ENCODE results near the gene PLEKHG4B.

The PLEKHG4B gene

DNA sequence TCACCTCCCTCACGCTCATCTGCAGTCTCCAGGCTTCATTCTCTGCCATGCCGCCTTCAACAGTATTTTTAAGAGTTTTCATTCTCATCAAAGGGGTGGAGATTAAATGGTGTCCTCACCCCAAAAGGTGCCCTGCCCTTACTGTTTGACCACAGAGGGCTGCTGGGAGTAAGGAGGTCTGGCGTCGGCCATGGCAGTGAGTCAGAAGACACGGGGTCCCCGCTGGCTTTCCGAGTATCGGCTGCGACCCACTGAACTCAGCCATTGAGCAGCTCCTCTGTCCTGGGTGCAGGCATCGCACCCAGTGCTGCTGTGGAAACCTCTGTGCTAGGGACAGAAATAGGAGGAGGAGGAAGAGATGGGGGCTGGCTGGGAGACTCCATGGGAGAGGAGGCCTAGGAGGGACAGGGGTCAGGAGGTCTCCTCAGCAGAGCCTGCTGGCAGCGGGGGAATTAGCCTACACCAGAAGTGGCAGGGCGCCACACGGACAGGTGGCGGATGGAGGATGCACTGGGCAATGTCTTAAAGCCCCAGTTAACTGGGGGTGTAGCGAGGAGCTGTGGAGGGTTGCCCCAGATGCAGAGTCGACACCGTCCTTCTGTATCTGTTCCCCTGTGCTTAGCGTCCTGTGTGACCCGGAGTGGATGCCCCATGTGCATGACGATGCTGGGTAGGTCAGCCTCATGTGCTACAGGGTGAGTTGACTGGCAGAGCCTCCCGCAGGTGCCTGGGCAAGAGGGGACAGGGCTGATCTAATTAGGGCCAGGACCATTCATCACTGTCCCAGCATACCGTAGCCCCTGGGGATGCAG, 15.4 kb upstream of the PLEKHG4B start:
- no peak for DNase-seq

DNA sequence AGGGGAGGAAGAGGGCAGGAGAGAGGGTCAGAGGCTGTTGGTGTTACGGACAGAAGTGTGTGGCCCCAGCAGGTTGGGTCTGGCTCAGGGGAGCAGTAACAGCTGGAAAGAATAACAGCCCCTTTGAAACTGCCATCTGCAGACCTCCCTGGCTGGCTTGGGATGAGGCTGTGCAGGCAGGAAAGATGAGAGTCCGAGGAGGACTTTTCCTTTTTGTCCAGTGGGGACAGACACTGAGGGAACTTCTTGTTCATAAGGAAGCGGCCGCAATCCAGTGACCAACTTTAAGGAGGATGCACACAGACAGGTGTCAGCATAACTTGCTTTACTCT, 14.8 kb upstream of the PLEKHG4B start:
- DNase-seq, result no peak

DNA sequence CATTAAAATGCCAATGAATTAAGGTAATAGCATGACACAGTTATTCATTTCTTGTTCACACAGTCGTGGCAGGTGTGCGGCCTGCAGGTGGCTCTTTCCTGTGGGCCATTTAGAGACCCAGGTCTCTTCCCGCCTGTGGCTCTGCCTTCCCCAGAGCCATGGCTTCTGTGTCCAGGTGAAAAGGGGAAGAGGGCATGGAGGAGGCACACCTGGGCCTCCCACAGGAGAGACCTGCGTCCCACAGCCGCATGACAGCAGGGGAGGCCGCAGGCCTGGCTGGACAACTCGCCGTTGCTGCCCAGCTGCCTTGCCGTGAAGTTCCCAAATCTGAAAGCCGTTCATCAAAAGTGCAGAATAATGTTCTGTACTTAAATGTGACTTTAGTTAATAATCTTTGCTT, 14.4 kb upstream of the PLEKHG4B start:
- DNase-seq, result no peak

DNA sequence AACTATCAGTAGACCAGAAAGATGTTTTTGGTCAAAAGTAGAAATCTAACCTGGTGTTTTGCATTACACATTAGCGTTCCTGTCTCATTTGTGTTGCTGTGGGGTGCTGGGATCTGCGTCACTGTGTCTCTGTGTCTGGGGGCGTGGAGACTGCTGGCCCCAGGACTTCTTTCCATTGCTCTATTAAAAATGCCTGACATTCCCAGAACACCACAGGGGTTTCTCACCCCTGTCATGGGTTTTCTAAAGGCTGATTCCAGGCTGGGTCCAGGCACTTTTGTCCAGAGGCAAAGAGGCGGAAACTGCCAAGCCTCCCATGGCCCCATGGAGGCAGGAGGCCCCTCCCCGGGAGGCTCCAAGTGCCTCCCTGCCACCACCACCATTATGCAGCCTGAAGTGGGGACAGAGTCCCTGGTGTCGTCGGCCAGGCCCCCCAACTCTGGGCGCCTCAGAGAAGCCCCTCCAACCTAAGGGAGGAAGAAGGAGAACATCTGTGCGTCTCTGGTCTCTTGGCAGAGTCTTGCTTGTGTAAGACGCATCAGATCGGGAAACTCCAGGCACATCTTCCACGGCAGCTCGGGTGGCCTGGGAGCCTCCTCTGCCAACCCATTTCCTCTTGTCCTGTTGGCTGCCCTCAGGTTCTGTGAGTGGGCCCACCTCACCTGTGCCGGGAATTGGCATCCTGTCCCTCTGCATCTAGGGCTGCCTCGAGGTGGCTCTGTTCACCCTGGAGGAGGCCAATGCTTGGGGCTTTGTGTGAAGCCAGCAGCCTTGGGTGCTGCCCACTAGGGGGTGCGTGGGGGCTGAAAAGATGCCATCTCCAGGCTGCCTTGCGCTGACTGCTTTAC, 13.8 kb upstream of the PLEKHG4B start:
- no peak for DNase-seq

DNA sequence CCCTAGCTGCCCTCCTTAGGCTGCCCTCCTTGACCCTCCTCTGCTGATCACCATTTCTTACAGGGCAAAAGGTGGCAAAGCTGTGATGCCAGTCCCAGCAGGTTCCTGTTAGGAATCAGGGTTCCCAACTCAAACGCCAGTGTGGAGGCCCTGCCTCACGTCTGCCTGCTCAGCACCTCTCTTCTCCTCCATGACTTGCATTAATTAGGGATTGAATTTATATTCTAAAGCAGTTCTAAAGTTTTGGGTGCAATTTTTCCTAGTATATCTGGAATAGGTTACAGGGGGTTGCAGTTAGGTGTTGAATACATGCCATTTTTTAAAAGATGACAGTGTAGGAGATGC, 13.2 kb upstream of the PLEKHG4B start:
- no peak for DNase-seq

DNA sequence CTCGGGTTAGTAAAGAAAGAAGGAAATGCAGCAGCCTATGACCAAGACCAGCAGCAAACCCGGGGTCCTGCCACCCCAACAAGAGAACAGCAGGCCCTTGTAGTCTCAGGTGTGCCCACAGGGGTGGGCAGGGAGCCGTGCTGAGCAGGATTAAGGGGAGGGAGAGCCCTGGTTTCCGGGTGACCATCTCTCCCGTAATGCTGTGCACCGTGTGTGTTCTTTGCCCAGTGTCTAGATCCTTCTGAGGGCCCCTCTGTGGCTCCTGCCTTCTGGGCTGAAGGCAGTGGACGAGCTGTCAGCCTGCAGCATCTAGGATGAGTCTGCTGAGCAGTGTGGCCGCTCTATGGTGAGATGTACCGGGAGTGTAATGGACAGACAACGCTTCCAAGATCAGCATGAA, 12.7 kb upstream of the PLEKHG4B start:
- no peak for DNase-seq

DNA sequence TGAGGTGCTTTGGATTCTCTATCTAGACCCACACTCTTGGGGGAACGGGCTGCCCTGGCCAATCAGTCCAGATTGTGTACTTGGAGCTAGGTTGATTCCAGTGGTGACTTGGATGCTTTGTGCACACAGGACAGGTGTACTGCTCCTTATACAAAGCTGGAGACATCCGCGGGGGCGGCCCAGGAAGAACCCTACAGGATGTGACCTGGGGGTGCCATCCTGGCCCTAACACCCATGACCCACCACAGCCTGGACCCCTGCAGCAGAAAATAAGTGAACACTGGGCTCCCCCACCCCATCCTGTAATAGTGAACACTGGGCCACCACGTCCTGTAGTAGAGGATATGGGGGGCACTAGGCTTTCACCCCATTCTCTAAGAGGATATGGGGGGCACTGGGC, 12.1 kb upstream of the PLEKHG4B start:
- DNase-seq, result no peak

DNA sequence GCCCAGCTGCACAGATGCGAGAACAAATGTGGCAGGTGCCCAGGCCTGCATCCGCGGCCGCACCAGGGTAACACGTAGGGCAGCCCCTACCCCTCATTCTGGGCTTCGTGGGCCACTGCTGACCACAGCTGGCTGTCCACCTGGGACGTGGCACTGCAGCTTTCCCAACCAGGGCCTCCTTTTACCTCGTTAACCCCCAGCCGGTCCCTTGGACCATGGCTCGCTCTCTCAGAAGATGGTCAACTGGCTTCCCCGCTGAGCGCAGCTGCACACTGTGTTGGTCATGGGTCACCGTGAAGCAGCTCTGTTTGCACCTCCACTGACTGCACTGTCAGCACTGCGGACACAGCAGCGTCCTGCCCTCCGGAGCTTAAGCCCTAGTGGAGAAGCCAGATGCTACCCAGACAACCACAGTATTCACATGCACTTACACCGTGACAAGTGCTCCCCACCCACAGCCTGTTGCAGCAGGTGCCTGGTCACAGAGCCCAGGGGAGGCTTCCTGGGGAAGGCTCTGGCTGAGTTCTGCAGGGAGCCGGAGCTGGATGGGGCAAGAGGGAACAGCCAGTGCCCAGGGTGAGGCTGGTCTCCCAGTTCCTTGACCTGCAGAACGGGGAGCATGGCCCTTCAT, 10.5 kb upstream of the PLEKHG4B start:
- DNase-seq, result peak; percentile 23 to 62

DNA sequence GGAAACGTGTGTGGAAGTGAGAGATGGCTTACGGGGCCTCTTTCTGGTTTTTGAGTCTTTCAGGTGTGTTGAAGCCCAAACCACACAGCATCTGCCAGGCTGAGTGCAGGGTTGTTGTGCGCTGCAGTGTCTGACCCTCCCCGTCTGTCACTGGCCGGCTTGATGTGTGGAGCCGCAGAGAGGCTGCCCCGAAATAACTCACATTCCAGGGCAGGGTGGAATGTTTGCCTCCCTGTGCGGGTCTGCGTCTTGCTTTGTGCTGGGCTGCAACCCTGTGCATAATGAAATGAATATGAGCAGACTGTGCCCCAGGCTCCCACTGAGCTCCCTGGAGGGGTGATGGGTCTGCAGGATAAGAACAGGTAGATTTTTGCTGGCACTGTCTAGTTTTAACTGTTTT, 9.9 kb upstream of the PLEKHG4B start:
- DNase-seq, result no peak

DNA sequence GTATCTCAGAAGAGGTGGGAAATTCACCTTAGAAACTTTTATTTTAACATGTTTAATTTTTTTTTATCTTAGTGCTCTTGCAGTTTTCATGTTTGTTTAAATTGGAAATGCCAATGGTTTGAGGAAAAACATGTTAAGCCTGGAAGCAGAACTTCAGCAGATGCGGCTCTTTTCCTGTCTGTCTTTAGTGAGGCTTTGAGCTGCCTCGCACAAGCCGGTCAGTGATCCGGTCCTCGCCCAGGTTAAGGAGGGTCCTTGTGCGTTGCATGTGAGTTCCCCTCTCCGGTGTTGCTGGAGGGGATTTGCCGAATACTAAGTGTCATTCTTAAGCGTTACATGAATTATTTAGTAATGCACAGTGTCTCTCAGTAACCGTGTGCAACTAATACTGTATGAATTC, 9.4 kb upstream of the PLEKHG4B start:
- no peak for DNase-seq

DNA sequence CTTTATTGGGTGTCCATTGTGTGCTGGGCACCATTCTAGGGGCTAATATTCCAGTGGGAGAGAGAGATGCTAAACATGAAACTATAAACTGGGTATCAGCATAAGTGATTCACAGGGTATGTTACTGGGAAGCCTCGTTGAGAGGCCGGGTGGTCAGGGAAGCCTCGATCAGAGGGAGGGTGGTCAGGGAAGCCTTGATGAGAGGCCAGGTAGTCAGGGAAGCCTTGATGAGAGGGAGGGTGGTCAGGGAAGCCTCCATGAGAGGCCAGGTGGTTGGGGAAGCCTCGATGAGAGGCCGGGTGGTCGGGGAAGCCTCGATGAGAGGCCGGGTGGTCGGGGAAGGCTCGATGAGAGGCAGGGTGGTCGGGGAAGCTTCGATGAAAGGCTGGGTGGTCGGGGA, 8.9 kb upstream of the PLEKHG4B start:
- DNase-seq, result no peak

DNA sequence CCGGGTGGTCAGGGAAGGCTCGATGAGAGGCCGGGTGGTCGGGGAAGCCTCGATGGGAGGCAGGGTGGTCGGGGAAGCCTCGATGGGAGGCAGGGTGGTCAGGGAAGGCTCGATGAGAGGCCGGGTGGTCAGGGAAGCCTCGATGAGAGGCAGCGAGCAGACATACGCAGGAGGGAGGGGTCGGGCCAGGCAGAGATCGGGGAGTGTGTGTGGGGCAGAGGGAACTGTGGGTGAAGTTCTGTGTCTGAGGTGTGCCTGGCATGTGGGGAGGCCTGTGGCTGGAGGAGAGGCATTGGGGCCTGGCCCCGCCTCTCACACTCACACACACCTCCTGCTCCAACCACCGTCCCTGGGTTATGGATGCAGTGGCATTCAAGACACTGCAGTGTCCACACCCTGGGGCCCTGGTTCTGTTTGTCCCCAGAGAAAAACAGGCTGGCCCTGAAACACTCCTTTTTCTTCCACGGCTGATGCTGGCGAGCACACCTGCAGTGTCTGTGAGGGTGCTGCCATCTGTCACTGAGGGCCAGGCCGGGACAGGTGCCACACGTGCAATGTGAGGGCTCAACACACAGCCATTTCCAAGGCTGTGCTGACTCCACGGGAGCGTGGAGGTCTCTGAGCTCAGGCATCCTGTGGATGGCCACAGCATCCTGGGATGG, 6.5 kb upstream of the PLEKHG4B start:
- no peak for DNase-seq

DNA sequence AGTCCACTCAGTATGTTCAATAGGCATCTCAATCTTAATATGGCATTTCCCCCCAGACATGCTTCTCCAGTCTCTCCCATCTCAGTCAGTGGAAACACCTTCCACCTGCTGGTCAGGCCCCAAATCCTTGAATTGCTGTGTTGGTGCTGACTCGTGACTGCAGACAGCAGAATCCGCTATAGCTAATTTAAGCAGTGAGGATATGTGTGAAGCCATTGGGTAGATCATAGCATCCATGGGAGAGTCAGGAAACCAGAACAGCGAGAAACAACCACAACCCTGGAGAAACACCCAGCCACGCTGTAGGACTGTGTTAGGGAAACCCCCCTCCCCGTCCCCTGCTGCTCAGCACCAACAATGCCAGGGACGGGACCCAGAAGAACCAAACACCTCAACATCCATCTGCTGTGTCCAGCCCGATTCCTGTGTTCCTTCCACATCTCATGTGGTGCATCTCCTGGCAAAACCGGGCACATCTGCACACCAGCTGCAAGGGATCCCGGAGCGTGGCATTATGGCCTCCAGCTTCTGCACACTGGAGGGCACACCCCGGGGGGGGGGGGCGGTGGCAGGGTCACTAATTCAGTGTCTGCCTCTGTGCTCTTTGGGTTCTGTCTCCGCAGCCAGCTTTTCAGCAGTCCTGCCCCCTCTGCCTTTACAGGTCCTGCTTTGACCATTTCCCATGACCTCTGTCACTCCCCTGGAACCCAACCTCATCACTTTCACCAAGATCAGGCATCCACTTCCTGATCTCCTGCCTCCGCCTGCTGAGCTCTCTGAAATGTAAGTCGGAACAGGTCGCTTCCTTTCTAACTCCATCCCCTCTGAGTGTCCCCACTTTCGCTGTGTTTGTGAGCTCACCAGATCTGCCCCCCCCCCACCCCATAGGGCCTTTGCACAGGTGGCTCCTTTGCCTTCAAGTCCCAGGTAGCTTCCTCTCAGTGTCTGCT, 2.4 kb upstream of the PLEKHG4B start:
- no peak for DNase-seq

DNA sequence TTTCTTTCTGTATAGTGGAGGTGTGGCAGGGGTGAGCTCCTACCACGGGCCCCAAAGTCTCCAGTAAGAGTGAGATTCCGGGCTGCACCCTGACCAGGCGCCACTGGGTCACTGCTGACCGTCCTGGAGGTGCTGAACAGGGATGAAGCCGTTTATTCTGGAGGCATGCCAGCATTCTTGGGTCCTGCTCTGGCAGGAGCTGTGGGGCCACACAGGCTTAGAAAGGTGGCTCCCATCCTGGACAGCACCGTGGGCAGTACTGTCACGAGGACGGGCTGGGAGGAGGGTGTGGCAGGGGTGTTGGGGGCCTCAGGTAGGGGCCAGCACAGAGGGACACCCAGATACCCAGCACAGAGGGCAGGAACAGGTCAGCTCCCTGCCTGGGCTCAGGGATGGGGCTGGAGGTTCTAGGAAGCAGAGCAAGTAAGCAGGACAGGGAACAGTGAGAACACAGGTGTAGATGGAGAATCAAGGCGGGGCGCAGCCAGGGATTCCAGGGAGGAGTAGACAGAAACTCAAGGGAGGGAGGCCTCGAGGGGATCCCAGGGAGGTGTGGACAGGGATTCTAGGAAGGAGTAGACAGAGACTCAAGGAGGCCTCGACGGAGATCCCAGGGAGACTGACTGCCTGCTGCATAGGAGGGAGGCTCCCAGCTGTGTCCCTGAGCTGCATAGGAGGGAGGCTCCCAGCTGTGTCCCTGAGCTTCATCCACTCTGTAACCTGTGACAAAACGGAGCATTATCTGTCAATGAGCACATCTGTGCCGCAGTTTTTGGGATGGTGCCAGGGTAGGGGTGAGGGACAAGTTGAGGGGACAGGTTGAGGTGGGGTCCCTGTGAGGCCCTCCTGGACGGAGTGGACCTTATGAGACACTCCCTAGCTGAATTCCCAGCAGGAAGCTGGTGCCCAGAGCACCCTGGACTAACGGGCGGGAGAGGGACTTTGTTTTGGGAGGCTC, 1.1 kb upstream of the PLEKHG4B start:
- DNase-seq, result peak in 1 of 2 experiments; percentile 65

DNA sequence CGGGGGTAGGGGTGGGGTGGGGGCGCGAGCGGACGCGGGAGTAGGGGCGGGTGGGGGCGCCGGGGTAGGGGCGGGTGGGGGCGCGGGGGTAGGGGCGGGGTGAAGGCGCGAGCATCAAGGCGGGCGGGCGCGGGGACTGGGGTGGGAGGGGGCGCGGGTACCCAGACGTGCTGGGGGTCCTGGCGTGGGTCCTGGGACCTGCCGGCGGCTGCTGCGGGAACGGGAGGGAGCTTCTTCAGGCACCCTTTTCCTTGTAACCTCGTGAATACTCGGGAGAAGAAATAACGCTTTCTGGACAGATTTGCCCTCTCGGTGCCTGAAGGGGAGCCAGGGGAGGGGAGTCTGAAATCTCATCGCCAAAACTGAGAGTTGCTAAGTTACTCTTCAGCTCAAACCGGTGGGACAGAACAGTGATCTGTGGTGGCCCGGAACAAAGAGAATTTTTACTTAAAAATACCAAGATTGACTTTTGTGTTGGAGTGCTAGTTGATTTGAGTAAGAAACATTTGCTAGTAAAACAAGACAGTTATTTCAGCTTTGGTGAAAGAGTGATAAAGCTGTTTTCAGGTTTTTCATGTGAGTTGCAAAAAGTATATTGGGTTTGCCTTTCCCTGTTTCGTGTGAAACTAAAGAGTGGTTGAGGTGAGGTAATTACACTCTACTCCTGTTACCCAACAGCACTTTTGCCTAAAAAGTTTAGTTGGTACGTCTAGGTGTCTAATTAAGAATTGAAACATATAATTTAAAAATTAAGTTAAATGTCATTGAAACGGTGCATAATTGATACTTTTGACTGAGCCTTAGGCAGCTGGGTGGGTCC, 643 bp downstream of the PLEKHG4B start:
- no peak for DNase-seq

DNA sequence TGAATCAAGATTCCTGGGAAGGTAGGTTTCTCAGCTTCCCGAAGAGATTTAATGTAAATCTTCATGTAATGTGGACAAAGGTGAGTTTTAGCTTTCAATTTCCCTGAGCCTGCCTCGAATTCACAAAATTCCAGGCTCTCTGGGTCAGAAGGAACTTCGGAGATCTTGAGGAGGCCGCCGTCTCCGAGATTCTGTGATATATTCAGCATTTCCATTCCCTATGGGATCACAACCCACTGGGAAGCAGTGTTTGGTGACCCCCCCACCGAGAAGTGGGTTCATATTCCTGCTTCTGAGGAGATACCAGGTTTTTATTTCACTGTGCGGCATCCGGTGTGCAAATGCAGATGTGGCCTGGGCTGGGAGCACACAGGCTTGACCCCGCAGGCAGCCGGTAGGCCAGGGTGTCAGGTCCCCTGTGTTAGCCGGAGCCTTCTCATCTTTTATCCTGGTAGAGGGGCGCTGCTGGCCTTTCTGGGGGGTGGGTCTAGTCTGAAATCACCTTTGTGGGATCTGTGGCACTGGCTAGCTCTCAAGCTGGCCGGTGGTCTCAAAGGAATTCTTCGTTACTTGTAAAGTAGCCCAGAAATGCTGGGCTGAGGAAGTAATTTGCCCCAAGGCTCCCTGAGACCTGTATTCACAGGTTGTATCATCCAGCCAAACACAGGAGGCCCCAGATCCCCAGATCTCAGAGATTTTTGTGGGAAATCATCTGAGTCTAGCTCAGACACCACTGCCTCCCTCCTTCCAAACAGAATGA, 1.4 kb downstream of the PLEKHG4B start:
- DNase-seq, result no peak

DNA sequence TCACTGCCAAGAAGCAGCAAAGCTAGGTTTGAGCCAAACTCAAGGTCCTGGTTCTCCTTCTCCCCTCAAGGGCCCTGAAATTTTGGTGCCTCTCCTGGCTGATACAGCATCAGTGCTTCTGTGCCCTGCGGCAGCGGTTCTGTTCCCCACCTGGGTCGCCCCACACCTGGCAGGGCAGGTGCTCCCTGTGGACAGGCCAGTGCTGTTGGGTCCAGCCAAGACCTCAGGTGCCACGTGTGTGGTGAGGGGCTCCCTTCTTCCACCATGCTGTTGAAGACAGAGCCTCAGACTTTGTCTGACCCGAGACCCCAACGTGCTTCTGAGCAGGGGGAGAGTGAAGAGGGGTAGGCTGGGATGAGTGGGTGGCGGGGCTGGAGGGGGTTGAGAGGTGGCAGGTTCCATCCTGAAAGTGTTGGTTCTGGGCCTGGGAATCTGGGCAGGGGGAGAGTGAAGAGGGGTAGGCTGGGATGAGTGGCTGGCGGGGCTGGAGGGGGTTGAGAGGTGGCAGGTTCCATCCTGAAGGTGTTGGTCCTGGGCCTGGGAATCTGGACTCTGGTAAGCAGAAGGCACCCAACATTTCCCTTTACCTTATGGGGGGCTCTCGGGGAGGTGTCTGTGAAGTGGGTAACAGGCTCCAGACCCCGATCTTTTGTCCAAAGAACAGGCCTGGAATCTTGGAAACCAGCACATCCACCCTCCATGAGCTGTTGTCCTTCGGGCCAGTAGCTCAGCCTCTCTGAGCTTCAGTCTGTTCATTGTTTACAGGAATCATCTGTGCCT, 2.3 kb downstream of the PLEKHG4B start:
- DNase-seq, result no peak

DNA sequence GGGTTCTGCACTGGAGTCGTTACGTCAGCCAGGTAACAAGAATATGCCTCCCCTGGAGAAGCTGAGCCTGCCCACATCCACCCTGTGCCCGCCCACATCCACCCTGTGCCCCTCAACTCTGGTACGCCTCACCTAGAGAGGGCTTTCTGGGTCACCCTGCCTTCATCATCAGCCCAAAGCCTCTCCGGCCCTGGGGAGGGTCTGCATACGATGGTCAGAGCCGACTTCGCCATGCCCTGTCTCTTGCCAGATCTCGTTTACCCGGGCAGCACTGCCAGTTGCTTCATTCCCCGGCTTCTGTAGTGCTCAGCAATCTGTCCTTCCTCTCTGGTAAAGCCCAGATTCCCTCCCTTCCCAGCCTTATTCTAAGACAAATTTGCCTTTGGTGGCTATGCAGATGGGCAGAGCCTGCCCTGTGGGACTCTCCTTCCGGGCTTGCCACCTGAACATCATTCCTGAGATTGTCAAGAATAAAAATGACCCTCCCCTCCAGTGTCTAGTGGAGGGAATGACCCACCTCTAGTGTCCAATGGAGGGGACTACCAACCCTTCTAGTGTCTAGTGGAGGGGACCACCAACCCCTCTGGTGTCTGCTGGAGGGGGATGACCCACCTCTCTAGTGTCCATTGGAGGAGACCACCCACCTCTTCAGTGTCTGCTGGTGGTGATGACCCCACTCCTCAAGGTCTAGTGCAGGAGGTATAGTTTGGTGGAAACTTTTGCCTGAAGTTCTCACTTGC, 3.4 kb downstream of the PLEKHG4B start:
- no peak for DNase-seq
